OCI-LY7 (cell line): ENCODE results near the gene LAMC1. TPM values are rescaled to one million over a fixed set of nuclear protein-coding genes. Genes with fewer than 3 reads are reported as not detected.

ENCODE experiments used
- BruUV-seq: library from RNA; stranded (reverse); fragments of 400-500 nt; replicated peaks from 2 replicates; lab custom pipeline; 2021; lab: Mats Ljungman, UMichigan
- CTCF ChIA-PET: fragments of 300-600 bp; sonication (Branson Sonifier 250); formaldehyde crosslinking; loops from one replicate; lab custom pipeline; 2022; ENCODE audit warnings: antibody characterized with exemption; ENCODE audit not compliant: unreplicated experiment; lab: Charles Lee
- POLR2A ChIA-PET: fragments of 300-600 bp; sonication (Branson Sonifier 250); formaldehyde crosslinking; loops from one replicate; lab custom pipeline; 2022; ENCODE audit warnings: antibody characterized with exemption; lab: Charles Lee
- DNase-seq: peaks from one replicate; pipeline ENCODE4 v3.0.0-alpha.2; 2015; ENCODE audit warnings: low spot score
- H2AFZ ChIP-seq: fragments of 200-600 bp; sonication (generic), shearing (Covaris generic); 2 replicates; pipeline ENCODE4 v1.6.1; 2014; ENCODE audit warnings: mild to moderate bottlenecking, antibody characterized with exemption, low read length, moderate library complexity
- H3K27ac ChIP-seq: fragments of 200-600 bp; sonication (generic); 2 replicates; pipeline ENCODE4 v1.5.1; 2014; ENCODE audit warnings: mixed run types, low read depth, mild to moderate bottlenecking, moderate library complexity, low read length, inconsistent platforms; ENCODE audit not compliant: poor library complexity, severe bottlenecking
- H3K36me3 ChIP-seq: fragments of 200-600 bp; sonication (generic); 2 replicates; pipeline ENCODE4 v1.6.1; 2014; ENCODE audit warnings: mild to moderate bottlenecking, antibody characterized with exemption, low read length, moderate library complexity, mixed read lengths; ENCODE audit not compliant: insufficient read depth
- H3K4me1 ChIP-seq: fragments of 200-600 bp; sonication (generic); 2 replicates; pipeline ENCODE4 v1.5.1; 2014; ENCODE audit warnings: mild to moderate bottlenecking, low read length; ENCODE audit not compliant: insufficient read depth, poor library complexity, severe bottlenecking
- H3K4me2 ChIP-seq: fragments of 200-600 bp; sonication (generic); 2 replicates; pipeline ENCODE4 v1.6.1; 2014; ENCODE audit warnings: mild to moderate bottlenecking, low read length
- H3K4me3 ChIP-seq: fragments of 200-600 bp; sonication (generic); 2 replicates; pipeline ENCODE4 v1.5.1; 2014; ENCODE audit warnings: mild to moderate bottlenecking, low read depth, low read length; ENCODE audit not compliant: poor library complexity, severe bottlenecking
- H3K79me2 ChIP-seq: fragments of 200-600 bp; sonication (generic); 2 replicates; pipeline ENCODE4 v1.6.1; 2016; ENCODE audit warnings: low read depth, mild to moderate bottlenecking, low read length, moderate library complexity, mixed read lengths; ENCODE audit not compliant: insufficient read depth
- H3K9me2 ChIP-seq: fragments of 200-600 bp; sonication (generic); 2 replicates; pipeline ENCODE4 v1.6.1; 2016; ENCODE audit warnings: mild to moderate bottlenecking, low read length, mixed read lengths; ENCODE audit not compliant: insufficient read depth
- H3K9me3 ChIP-seq: fragments of 200-600 bp; sonication (generic); 2 replicates; pipeline ENCODE4 v1.6.1; 2014; ENCODE audit warnings: mild to moderate bottlenecking, mixed run types, low read length, mixed read lengths
- H4K20me1 ChIP-seq: fragments of 200-600 bp; sonication (generic); 2 replicates; pipeline ENCODE4 v1.6.1; 2014; ENCODE audit warnings: mild to moderate bottlenecking, antibody characterized with exemption, low read length, moderate library complexity, mixed read lengths; ENCODE audit not compliant: insufficient read depth
- CTCF ChIP-seq: fragments of 200-600 bp; sonication (generic); conservative IDR thresholded peaks from 2 replicates; pipeline ENCODE4 v1.5.1; 2014; ENCODE audit warnings: mild to moderate bottlenecking, antibody characterized with exemption, low read length, moderate library complexity, mixed read lengths
- EZH2phosphoT487 ChIP-seq: fragments of 200-600 bp; sonication (generic); IDR thresholded peaks from 2 replicates; pipeline ENCODE4 v1.6.1; 2018; ENCODE audit warnings: low read depth, borderline replicate concordance, mild to moderate bottlenecking, mixed run types, antibody characterized with exemption, low read length, moderate library complexity, mixed read lengths
- intact Hi-C: fragments of 100-400 bp; cut with micrococcal nuclease; formaldehyde crosslinking; loops from one replicate; pipeline ENCODE4 v1.10.0; 2022; ENCODE audit not compliant: unreplicated experiment
- total RNA-seq, 2 experiments: library from RNA; depleted of rRNA in 1 of 2; stranded (reverse); fragments of >200 nt in 1 of 2; shearing (Covaris generic) in 1 of 2; gene quantifications; 2 replicates each; pipeline ENCODE4 v1.2.3, GENCODE V29; 2014 to 2022

Gene LAMC1
- total RNA-seq, 2 experiments from 2014 or later, result 24.2 to 42.1 TPM

GRCh38 chr1:183027791-183028190 is 4.6 kb downstream of the LAMC1 start:
- no TSS peak for BruUV-seq
- Histone ChIP-seq H2AFZ (no peak overlapping the region), H3K4me2 (peak overlapping the region; percentile 88), H3K4me3 (peak overlapping the region; percentile 77), H3K4me1 (peaks cover 71% of the 10 kb centered on the region), H3K79me2 (peaks cover 61% of the 10 kb centered on the region; the same call in 1 of the 2 replicates), H3K27ac (peak overlapping the region; percentile 19), H4K20me1 (peaks cover 34% of the 10 kb centered on the region), H3K9me3 (no peaks in the 10 kb centered on the region), H3K36me3 (peaks cover 7% of the 10 kb centered on the region), H3K9me2 (no peaks in the 10 kb centered on the region)
- ChIA-PET CTCF (interaction anchor here (1.0 kb wide), 1 partner anchor 36 kb away, joined by 3 read pairs; no protein-coding TSS in a partner anchor), POLR2A (interaction anchor here (0.6 to 6.0 kb wide), 19 partner anchors 11 to 1743 kb away, joined by 3 to 69 read pairs (median 4); no protein-coding TSS in a partner anchor)
- intact Hi-C loops, result loop anchor here (2.0 to 10.0 kb wide), 3 partner anchors 99 to 607 kb away; partner anchors contain the start of genes ARPC5 and SMG7
- TF ChIP-seq EZH2phosphoT487, result no peak
- peak; percentile 31 for DNase-seq

GRCh38 chr1:183029591-183030000 is 6.4 kb downstream of the LAMC1 start:
- Histone ChIP-seq H4K20me1 (peaks cover 29% of the 10 kb centered on the region), H3K4me3 (no peak overlapping the region), H3K79me2 (peaks cover 59% of the 10 kb centered on the region; the same call in 1 of the 2 replicates), H3K4me2 (peak overlapping the region; percentile 1; the same call in 1 of the 2 replicates), H3K27ac (no peak overlapping the region), H2AFZ (no peak overlapping the region), H3K4me1 (peaks cover 83% of the 10 kb centered on the region), H3K9me2 (no peaks in the 10 kb centered on the region), H3K9me3 (no peaks in the 10 kb centered on the region), H3K36me3 (peaks cover 12% of the 10 kb centered on the region)
- CTCF ChIA-PET, result no interaction called here
- POLR2A ChIA-PET, result interaction anchor here (6.0 kb wide), 1 partner anchor 18 kb away, joined by 69 read pairs; no protein-coding TSS in a partner anchor
- no TSS peak for BruUV-seq
- intact Hi-C loops, result loop anchor here (10.0 kb wide), 2 partner anchors 445 to 605 kb away; partner anchors contain the start of genes ARPC5 and SMG7
- no peak for DNase-seq
- TF ChIP-seq EZH2phosphoT487 (no peak), CTCF (no peak)

GRCh38 chr1:183030053-183030452 is 6.8 kb downstream of the LAMC1 start:
- BruUV-seq, result no TSS peak
- H3K27ac ChIP-seq, result no peak overlapping the region
- no peak for DNase-seq
- H3K9me2 ChIP-seq, result no peaks in the 10 kb centered on the region
- H3K79me2 ChIP-seq, result peaks cover 54% of the 10 kb centered on the region; the same call in 1 of the 2 replicates
- H4K20me1 ChIP-seq, result peaks cover 24% of the 10 kb centered on the region
- TF ChIP-seq EZH2phosphoT487, result no peak
- no peak for TF ChIP-seq CTCF
- no peak overlapping the region for H3K4me3 ChIP-seq
- ChIA-PET CTCF (no interaction called here), POLR2A (interaction anchor here (0.6 to 4.6 kb wide), 3 partner anchors 17 to 645 kb away, joined by 3 to 49 read pairs (median 4); no protein-coding TSS in a partner anchor)
- peaks cover 12% of the 10 kb centered on the region for H3K36me3 ChIP-seq
- H3K4me1 ChIP-seq, result peaks cover 79% of the 10 kb centered on the region
- H3K4me2 ChIP-seq, result peak overlapping the region; percentile 1; the same call in 1 of the 2 replicates
- intact Hi-C loops, result no loop called here
- no peak overlapping the region for H2AFZ ChIP-seq
- H3K9me3 ChIP-seq, result no peaks in the 10 kb centered on the region
